NCI-H2196 treated with DMSO at 0.1 percent for 48 hours (cell line): ENCODE data around the gene RIBC2.

ENCODE experiments used
- DNase-seq: peaks from one replicate; lab custom pipeline; 2025; ENCODE audit not compliant: unreplicated experiment; lab: John Stamatoyannopoulos, UW

Gene RIBC2

GRCh38 chr22:45472426-45472825 lies 58.9 kb downstream of the RIBC2 start:
- no peak for DNase-seq

- no peak for DNase-seq
Measured at GRCh38 chr22:45473626-45474237, 60.2 kb downstream of the RIBC2 start.

- no peak for DNase-seq
Measured at GRCh38 chr22:45475063-45475747, 61.7 kb downstream of the RIBC2 start.

- DNase-seq, result no peak
Measured at GRCh38 chr22:45475851-45476514, 62.5 kb downstream of the RIBC2 start.

GRCh38 chr22:45476814-45477213 lies 63.3 kb downstream of the RIBC2 start:
- DNase-seq, result no peak

GRCh38 chr22:45477366-45478107 lies 64.0 kb downstream of the RIBC2 start:
- no peak for DNase-seq

GRCh38 chr22:45478108-45478771 lies 64.7 kb downstream of the RIBC2 start:
- no peak for DNase-seq

- DNase-seq, result no peak
Measured at GRCh38 chr22:45480717-45481116, 67.2 kb downstream of the RIBC2 start.

GRCh38 chr22:45481661-45482060 lies 68.2 kb downstream of the RIBC2 start:
- no peak for DNase-seq
